GM12801 (cell line): ENCODE measurements around the gene CDC45.

Experiments
- CTCF ChIP-seq: IDR thresholded peaks from one replicate; pipeline ENCODE4 v1.5.1; 2011; ENCODE audit warnings: control low read depth; ENCODE audit not compliant: insufficient read length; ENCODE audit errors: extremely low read depth

Gene CDC45

GRCh38 chr22:19497245-19497644 is 17.5 kb downstream of the CDC45 start:
- no peak for TF ChIP-seq CTCF

GRCh38 chr22:19498154-19498865 is 18.6 kb downstream of the CDC45 start:
- no peak for TF ChIP-seq CTCF

- no peak for TF ChIP-seq CTCF
These were observed 19.1 kb downstream of the CDC45 start for GRCh38 chr22:19498866-19499190.

GRCh38 chr22:19499236-19499879 is 19.6 kb downstream of the CDC45 start:
- TF ChIP-seq CTCF = no peak

- no peak for TF ChIP-seq CTCF
These were observed 20.1 kb downstream of the CDC45 start for GRCh38 chr22:19499880-19500242.

GRCh38 chr22:19501897-19502447 is 22.3 kb downstream of the CDC45 start:
- TF ChIP-seq CTCF = no peak

- no peak for TF ChIP-seq CTCF
These were observed 23.6 kb downstream of the CDC45 start for GRCh38 chr22:19503367-19503766.
